GM23338 (cell line): ENCODE data around the gene C3AR1. TPM values are rescaled to one million over a fixed set of nuclear protein-coding genes. Genes with fewer than 3 reads are reported as not detected.

Experiments used
- ATAC-seq: fragments of 200-7000 bp; cut with Tn5 transposase; 3 replicates; pipeline ENCODE4 v1.9.1; 2020
- DNase-seq: peaks from one replicate; pipeline ENCODE4 v3.0.0-alpha.2; 2015; ENCODE audit warnings: low spot score
- H2AFZ ChIP-seq: fragments of 200-600 bp; sonication (generic); 2 replicates; pipeline ENCODE4 v1.8.0; 2016; ENCODE audit warnings: antibody characterized with exemption, mild to moderate bottlenecking, moderate library complexity
- H3F3A ChIP-seq: fragments of 200-600 bp; sonication (generic); replicated peaks from 2 replicates; pipeline ENCODE4 v1.8.0; 2017; ENCODE audit warnings: antibody characterized with exemption, mixed run types, low read depth
- H3K27ac ChIP-seq: fragments of 200-600 bp; sonication (generic); 2 replicates; pipeline ENCODE4 v1.6.1; 2016; ENCODE audit warnings: low read depth
- H3K27me3 ChIP-seq: fragments of 200-600 bp; sonication (generic); 2 replicates; pipeline ENCODE4 v1.8.0; 2016; ENCODE audit warnings: mild to moderate bottlenecking, mixed run types, moderate library complexity; ENCODE audit not compliant: insufficient read depth
- H3K36me3 ChIP-seq: fragments of 200-600 bp; sonication (generic); 2 replicates; pipeline ENCODE4 v1.8.0; 2016; ENCODE audit warnings: mild to moderate bottlenecking; ENCODE audit not compliant: insufficient read depth
- H3K4me1 ChIP-seq: fragments of 200-600 bp; sonication (generic); 2 replicates; pipeline ENCODE4 v1.8.0; 2016; ENCODE audit warnings: mild to moderate bottlenecking, moderate library complexity; ENCODE audit not compliant: insufficient read depth
- H3K4me2 ChIP-seq: fragments of 200-600 bp; sonication (generic); 2 replicates; pipeline ENCODE4 v1.7.1; 2017; ENCODE audit warnings: mixed run types
- H3K4me3 ChIP-seq: fragments of 200-600 bp; sonication (generic); 2 replicates; pipeline ENCODE4 v1.6.1; 2016; ENCODE audit warnings: mixed run types
- H3K79me2 ChIP-seq: fragments of 200-600 bp; sonication (generic); replicated peaks from 2 replicates; pipeline ENCODE4 v1.8.0; 2017; ENCODE audit warnings: mild to moderate bottlenecking; ENCODE audit not compliant: insufficient read depth
- H3K9me2 ChIP-seq: fragments of 200-600 bp; sonication (generic); 2 replicates; pipeline ENCODE4 v1.8.0; 2017; ENCODE audit not compliant: insufficient read depth
- H4K20me1 ChIP-seq: fragments of 200-600 bp; sonication (generic); replicated peaks from 2 replicates; pipeline ENCODE4 v1.8.0; 2017; ENCODE audit warnings: mild to moderate bottlenecking; ENCODE audit not compliant: insufficient read depth
- H3K27ac Mint-ChIP-seq: 2 replicates; pipeline ENCODE4 v1.8.0; 2020; ENCODE audit warnings: inconsistent platforms, mild to moderate bottlenecking, moderate library complexity, mixed read lengths
- H3K27me3 Mint-ChIP-seq: 3 replicates; pipeline ENCODE4 v1.8.0; 2022; ENCODE audit warnings: low read depth, mild to moderate bottlenecking, moderate library complexity, mixed read lengths, inconsistent platforms; ENCODE audit not compliant: insufficient read depth, poor library complexity
- H3K36me3 Mint-ChIP-seq: 3 replicates; pipeline ENCODE4 v1.8.0; 2021; ENCODE audit warnings: low read depth, mild to moderate bottlenecking, inconsistent platforms, moderate library complexity, mixed read lengths
- H3K4me1 Mint-ChIP-seq: 3 replicates; pipeline ENCODE4 v1.8.0; 2020; ENCODE audit warnings: mild to moderate bottlenecking, inconsistent platforms, mixed read lengths
- H3K4me3 Mint-ChIP-seq: 3 replicates; pipeline ENCODE4 v1.8.0; 2021; ENCODE audit warnings: moderate library complexity, mild to moderate bottlenecking, inconsistent platforms, mixed read lengths
- H3K9me3 Mint-ChIP-seq: 3 replicates; pipeline ENCODE4 v1.8.0; 2020; ENCODE audit warnings: moderate library complexity, mild to moderate bottlenecking, inconsistent platforms, mixed read lengths
- CREB1 ChIP-seq: fragments of 250-450 bp; sonication (Bioruptor Pico); IDR thresholded peaks from 2 replicates; pipeline ENCODE4 v1.5.0; 2020; ENCODE audit warnings: low read depth, mild to moderate bottlenecking, moderate library complexity
- CTCF ChIP-seq, 2 experiments: fragments of 200-600 bp in 1 of 2; sonication (generic) in 1 of 2; conservative IDR thresholded peaks; 2 replicates each; pipeline versions ENCODE4 v1.5.1 to v1.6.1; 2016 to 2017; ENCODE audit warnings: antibody characterized with exemption in 2 of 2, low read depth in 2 of 2, mild to moderate bottlenecking in 2 of 2, moderate library complexity in 1 of 2
- ETS1 ChIP-seq: IDR thresholded peaks from 2 replicates; pipeline ENCODE4 v1.6.1; 2016; ENCODE audit warnings: antibody characterized with exemption
- EZH2 ChIP-seq: fragments of 200-600 bp; sonication (generic); IDR thresholded peaks from one replicate; pipeline ENCODE4 v1.8.0; 2017; ENCODE audit warnings: antibody characterized with exemption, mild to moderate bottlenecking, low read depth; ENCODE audit not compliant: unreplicated experiment
- EZH2phosphoT487 ChIP-seq: fragments of 200-600 bp; sonication (generic); IDR thresholded peaks from one replicate; pipeline ENCODE4 v1.8.1; 2018; ENCODE audit warnings: antibody characterized with exemption; ENCODE audit not compliant: unreplicated experiment
- JUNB ChIP-seq: IDR thresholded peaks from one replicate; pipeline ENCODE4 v1.6.1; 2016; ENCODE audit warnings: antibody characterized with exemption; ENCODE audit not compliant: unreplicated experiment
- POLR2AphosphoS5 ChIP-seq: IDR thresholded peaks from 2 replicates; pipeline ENCODE4 v1.6.1; 2016; ENCODE audit warnings: antibody characterized with exemption, low read depth
- REST ChIP-seq: IDR thresholded peaks from one replicate; pipeline ENCODE4 v1.6.1; 2018; ENCODE audit warnings: antibody characterized with exemption; ENCODE audit not compliant: unreplicated experiment
- STAT1 ChIP-seq: IDR thresholded peaks from one replicate; pipeline ENCODE4 v1.6.1; 2016; ENCODE audit warnings: antibody characterized with exemption; ENCODE audit not compliant: unreplicated experiment
- ZNF114 ChIP-seq: fragments of 250-450 bp; sonication (Bioruptor Pico); IDR thresholded peaks from 2 replicates; pipeline ENCODE4 v1.5.0; 2020; ENCODE audit warnings: mild to moderate bottlenecking, moderate library complexity
- polyA plus RNA-seq: library from polyadenylated mRNA; unstranded; fragments of >200 nt; fragmentation: Nextera tagmentation; extraction: Ambion mirVana; gene quantifications from 2 replicates; pipeline ENCODE4 v1.2.1, GENCODE V29; 2016
- total RNA-seq: library from RNA; depleted of rRNA; stranded (reverse); fragments of >200 nt; shearing (Covaris generic); gene quantifications from 2 replicates; pipeline ENCODE4 v1.2.3, GENCODE V29; 2014

The C3AR1 gene
- total and polyA plus RNA-seq, 2 experiments from 2014 or later = not detected

GRCh38 chr12:8057306-8057705, 8.9 kb downstream of the C3AR1 start (continued):
- TF ChIP-seq REST = no peak
- TF ChIP-seq CTCF (conservative IDR thresholded peaks at IDR 0.05; ENCODE audit: low read depth in 2 of 2) = no peak
- no peak for TF ChIP-seq JUNB
- TF ChIP-seq EZH2phosphoT487 = no peak
- no peak for TF ChIP-seq CREB1 (CRISPR knock-in tag)

- Mint-ChIP-seq H3K27ac (no peak overlapping the region), H3K36me3 (peaks cover 9% of the 10 kb centered on the region), H3K4me1 (peaks cover 13% of the 10 kb centered on the region), H3K9me3 (no peaks in the 10 kb centered on the region), H3K4me3 (no peak overlapping the region), H3K27me3 (peaks cover 5% of the 10 kb centered on the region)
- Histone ChIP-seq H3F3A (no peaks in the 10 kb centered on the region), H3K27ac (no peak overlapping the region), H3K4me3 (no peak overlapping the region), H3K4me2 (no peak overlapping the region), H2AFZ (no peak overlapping the region), H4K20me1 (no peaks in the 10 kb centered on the region; the same call in 1 of the 2 replicates), H3K36me3 (no peaks in the 10 kb centered on the region; the same call in 1 of the 2 replicates), H3K4me1 (no peaks in the 10 kb centered on the region; the same call in 1 of the 2 replicates), H3K9me2 (no peaks in the 10 kb centered on the region), H3K79me2 (no peaks in the 10 kb centered on the region), H3K27me3 (no peaks in the 10 kb centered on the region)
- ATAC-seq (no peak), DNase-seq (no peak)
- no peak for TF ChIP-seq ETS1
- TF ChIP-seq POLR2AphosphoS5 = no peak
- no peak for TF ChIP-seq STAT1
- no peak for TF ChIP-seq CREB1 (CRISPR knock-in tag)
- no peak for TF ChIP-seq EZH2phosphoT487
- TF ChIP-seq ZNF114 (CRISPR knock-in tag) = no peak
- no peak for TF ChIP-seq EZH2
These were observed 11.3 kb downstream of the C3AR1 start for GRCh38 chr12:8054816-8055215.
